GM21381 (cell line): Measurements from ENCODE around the gene SDK1.
"Not testable (repeated sequence)": the region's sequence is repeated elsewhere in the genome, so short reads cannot be mapped to it uniquely, and the experiment has no call there.

ENCODE experiments used
- ATAC-seq: cut with Tn5 transposase; IDR thresholded peaks from one replicate; pipeline ENCODE4 v1.9.1; 2021; ENCODE audit warnings: mild to moderate bottlenecking, moderate library complexity; ENCODE audit not compliant: unreplicated experiment

The SDK1 gene

DNA sequence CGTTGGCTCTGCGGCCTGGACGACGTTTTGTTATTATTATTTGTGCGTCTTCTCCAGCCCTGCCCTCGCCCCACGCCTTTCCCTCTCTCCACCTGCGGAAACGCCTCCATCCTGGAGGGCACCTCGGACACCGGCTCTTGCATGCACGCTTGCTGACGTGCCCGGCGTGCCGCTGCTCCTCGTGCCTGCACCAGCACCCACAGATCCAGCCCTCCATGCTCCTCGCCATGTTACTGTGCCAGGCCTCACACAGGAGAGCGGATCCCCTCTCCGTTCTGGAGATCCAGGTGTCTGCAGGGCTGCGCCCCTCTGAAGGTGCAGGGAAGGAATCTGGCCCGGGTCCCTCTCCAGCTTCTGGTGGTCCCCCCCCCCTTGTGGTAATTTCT lies 1007.1 kb downstream of the SDK1 start:
- ATAC-seq = no peak

DNA sequence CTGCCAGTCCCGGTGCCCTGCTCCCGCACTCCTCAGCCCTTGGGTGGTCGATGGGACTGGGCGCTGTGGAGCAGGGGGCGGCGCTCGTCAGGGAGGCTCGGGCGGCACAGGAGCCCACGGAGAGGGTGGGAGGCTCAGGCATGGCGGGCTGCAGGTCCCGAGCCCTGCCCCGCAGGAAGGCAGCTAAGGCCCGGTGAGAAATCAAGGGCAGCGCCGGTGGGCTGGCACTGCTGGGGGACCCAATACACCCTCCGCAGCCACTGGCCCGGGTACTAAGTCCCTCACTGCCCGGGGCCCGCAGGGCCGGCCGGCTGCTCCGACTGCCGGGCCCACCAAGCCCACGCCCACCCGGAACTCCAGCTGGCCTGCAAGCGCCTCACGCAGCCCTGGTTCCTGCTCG lies 1012.9 kb downstream of the SDK1 start:
- ATAC-seq = not testable (repeated sequence)

GRCh38 chr7:4314316-4314715 lies 1013.3 kb downstream of the SDK1 start:
- not testable (repeated sequence) for ATAC-seq
